Activated CD4-positive, CD25-positive, alpha-beta regulatory T cell treated with anti-CD3 and anti-CD28 coated beads, Interleukin-2, amount 50 U/mL, for 16 hours (primary cell): ENCODE data around the gene ATP2B1.

Experiments
- DNase-seq: peaks from one replicate; pipeline ENCODE4 v3.0.0-alpha.2; 2020; ENCODE audit warnings: low read depth, low spot score

ATP2B1 gene

DNA sequence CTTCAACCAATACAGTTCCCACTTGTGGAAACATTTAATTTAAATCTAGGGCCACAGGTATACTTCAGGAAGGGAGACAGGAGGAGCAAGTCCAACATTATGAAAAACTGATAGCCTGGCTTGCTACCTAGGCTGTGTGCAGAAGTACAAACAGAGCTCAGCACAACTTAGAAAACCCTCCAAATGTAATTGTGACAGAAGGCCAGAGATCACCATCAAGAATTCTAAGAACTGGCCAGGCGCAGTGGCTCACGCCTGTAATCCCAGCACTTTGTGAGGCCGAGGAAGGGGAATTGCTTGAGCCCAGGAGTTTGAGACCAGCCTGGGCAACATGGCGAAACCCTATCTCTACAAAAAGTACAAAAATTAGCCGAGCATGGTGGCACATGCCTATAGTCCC lies 14.1 kb downstream of the ATP2B1 start:
- no peak for DNase-seq

DNA sequence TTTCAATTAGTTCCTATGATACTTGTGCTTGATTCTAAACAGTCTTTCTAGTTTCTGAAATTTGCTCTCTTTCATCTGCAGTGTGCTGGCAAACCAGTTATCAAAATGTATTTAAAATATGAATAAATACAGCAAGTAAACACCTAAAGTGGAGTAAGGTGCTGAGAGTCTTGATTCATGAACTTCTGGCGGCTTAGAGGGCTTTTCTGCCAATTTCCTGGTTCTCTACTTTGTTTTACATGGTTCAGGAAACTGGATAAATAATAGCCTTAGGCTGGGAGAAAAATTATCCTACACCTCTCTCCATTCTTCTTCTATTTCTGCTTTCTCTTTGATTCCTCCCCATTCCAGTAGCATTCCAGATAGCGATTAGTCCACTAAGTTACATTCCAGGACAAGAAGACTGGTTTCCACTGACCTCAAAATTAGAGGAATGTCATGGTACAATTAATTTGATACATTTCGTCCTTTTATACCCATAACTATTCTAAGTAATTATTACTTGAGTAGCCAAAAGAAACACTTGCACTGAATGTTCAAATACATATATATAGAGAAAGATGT lies 14.9 kb downstream of the ATP2B1 start:
- DNase-seq: no peak

DNA sequence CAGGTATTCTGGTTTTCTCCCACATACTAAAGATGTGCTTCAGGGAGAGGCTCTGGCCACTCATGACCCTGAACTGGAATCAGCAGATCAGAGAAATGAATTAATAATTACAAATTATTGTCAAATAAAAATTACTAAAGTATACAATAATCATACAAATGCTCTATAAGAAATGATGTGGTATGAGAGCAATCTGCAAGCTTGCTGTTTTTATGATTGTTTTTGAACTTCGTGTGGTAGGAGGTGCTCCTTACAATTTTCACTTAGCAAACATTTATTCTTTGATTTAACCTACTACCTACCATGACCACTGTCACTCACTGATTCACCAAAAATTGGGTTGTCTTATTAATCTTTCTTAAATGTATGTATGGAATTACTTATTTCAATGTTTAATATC lies 16.2 kb downstream of the ATP2B1 start:
- DNase-seq: no peak

DNA sequence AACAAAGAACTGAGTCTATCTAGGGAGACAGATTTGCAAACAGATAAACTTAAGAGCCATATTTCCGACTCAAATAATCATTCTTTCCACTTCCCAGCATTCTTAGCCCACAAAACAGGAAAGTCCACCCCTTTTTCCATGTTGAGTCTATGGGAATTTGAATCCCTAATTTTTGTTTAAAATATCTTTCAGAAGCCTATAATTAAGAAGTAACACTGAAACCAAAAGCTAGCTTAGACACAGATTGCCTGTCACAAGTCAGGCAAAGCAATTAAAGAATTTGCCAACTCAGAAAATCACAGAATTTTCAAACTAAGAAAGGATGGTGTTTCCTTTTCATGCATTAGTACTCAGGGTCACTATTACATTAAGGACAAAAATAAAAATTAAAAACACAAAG lies 17.0 kb downstream of the ATP2B1 start:
- no peak for DNase-seq

DNA sequence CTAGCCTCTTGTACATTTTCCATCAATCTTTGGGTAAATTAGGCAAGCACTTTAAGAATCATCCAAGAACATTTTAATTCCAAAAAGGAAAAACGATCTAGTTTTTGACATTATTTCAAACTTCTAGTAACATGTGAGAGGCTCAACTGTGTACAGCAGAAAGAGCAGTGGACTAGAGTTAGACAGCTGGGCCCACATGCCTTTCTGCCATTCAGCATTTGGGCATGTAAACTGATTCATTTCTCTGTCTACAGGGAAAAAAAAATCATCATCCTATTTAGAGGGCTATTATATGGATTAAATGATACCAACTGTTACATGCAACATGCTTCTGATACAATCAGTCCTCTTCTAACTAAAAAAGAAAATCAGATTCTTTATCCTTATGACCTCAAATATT lies 17.7 kb downstream of the ATP2B1 start:
- DNase-seq: no peak

DNA sequence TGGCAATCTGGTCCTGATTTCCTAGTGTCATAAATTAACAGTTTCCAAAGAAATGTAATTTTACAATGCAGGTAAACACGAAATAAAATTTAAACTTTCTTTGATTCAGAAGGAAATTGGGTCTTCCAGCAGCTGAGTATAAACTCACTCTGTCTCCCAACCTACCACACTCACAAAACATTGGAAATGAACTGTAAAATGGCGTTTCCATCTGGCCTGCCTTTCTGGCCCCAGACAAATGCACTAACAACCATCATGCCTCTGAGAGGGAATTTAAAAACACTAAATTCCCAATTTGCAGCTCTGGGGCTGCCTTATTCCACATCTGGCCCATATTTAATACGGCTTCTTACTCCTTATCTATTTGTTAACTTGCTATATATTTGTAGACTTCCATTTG lies 19.3 kb downstream of the ATP2B1 start:
- no peak for DNase-seq

DNA sequence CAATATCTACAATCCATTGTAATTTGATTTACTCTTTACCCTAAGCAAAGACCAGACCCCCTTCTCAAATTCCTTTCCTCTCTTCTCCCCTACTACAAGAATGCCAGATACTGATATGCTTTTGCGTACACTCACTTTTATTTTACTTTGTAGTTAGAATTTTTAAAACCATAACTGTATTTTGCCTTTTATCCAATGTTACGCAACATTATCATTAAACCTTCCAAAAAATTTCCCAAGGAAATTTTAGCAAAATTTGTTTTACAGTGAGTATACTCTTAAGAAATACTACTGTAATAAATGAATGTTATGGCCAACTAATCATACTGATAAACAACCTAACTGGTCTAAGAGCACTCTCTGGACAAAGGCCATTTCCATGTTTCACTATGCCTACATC lies 22.3 kb downstream of the ATP2B1 start:
- no peak for DNase-seq

DNA sequence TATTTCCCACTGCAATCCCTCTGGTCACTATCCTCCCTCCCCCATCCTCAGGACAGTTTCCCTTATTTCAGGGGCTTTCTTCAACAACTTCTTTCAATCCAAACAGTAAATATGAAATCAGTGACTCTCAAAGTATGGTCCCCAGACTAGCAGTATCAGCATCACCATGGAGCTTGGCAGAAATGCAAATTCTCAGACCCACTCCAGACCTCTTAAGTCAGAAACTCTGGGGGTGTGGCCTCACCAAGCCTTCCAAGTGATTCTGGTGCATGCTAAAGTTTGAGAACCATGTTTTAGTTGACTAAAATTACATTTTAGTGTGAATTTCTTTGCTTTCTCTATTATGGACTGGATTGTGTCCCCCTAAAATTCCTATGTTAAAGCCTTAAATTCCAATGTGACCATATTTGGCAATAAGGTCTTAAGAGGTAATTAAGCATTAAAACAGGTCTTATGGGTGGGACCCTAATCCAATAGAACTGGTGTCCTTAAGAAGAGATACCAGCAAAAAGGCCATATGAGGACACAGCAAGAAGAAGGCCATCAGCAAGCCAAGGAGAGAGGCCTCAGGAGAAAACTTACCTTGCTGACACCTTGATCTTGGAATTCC lies 23.2 kb downstream of the ATP2B1 start:
- DNase-seq: no peak

DNA sequence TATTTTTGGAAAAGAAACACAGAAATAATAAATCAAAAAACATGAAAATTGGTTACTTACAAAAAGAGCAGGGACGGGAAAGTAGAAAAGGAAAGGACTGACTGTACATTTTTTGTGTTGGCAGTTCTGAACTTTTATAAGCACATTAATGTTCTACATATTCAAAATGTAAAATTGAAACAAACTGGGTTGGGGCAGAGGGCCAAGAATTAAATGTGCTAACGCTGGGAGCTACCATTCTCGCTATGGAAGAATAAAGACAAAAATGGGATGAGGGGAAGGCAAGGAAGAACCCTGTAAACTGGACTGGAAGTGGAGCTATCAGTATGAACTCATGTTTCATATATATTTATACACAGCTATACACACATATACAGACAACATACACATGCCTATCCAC lies 24.5 kb downstream of the ATP2B1 start:
- DNase-seq: no peak

DNA sequence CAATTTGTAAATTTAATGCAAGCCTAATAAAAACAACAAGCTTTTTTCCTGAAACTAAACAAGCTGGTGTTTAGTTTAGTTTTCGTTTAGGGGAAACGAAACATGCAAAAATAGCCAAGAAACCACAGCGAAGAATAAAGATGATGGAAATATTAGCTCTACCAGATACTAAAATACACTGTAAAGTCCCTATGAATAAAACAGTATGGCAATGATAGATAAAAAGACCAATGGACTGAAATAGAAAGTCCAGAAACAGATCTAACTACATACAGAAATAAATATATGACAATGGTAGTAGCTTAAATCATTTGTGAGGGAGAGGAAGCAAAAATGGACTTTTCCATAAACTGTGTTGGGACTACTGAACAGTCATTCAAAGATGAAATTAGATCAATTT lies 26.4 kb downstream of the ATP2B1 start:
- DNase-seq: no peak

DNA sequence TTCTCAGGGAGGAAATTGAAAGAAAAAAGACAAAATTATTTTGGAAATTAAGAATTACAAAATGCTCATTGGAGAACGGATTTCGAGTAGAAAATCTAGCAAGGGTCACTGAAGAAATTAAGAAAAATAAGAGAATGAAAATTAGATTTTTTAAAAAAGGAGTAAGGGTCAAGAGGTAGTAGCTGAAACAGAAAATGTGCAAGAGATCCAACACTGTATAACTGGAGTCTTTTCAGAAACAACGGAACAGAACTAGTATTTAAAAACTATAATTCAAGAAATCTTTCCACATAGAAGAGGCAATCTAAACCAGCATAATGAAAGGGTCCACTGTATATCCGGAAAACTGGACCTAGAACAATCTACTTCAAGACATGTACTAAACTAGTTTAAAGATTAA lies 28.2 kb downstream of the ATP2B1 start:
- DNase-seq: no peak

DNA sequence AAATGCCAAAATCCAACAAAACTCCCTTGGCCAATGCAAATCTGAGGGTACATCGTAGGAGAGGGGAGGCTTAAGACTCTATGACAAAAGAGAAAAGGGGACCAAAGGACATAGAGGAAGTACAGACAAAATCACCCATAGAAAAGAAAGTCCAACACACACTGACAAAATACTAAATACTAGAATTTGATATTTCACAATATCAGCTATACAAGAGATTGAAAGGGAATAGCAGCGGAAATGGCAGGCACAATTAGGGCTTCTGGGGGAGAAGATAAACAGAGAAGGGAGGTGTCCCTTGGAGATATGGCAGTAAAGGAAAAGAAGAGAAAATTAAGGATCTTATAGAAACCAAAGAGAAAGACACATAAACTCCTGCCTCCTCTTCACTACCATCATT lies 29.0 kb downstream of the ATP2B1 start:
- DNase-seq: no peak

DNA sequence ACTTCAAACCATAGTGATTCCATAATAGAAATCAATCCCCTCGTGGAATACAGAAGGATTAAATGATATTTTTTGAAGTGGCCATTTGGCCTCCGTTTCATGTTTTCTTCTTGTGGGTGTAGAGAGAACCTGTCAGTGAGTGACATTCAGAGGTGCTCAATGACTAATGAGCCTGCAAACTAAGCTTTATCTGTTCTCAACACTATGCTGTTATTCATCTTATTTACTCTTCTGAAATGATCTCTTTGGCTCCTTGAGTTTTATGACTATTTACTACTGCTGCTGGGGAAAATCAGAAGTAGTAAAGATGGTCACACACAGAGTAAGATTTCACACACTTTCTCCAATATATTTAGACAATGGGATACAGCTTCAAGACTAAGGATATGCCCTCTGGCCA lies 30.4 kb downstream of the ATP2B1 start:
- no peak for DNase-seq

DNA sequence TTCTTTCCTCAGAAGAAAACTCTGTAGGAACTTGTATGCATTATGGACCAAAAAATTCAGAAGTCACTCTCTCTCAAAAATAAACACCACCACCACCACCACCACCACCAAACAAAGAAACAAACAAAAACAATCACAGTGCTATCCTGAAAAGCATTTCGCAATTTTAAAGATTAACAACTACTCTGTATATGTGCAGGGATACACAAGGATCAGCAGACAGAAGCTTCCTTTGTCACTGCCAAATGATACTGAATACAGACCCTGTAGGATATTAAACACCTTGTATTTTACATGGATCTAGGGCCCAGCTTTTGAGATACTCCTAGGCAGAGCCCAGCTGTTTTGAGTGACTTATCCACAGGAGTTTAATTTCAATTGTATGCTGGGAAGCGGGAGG lies 31.7 kb downstream of the ATP2B1 start:
- no peak for DNase-seq

DNA sequence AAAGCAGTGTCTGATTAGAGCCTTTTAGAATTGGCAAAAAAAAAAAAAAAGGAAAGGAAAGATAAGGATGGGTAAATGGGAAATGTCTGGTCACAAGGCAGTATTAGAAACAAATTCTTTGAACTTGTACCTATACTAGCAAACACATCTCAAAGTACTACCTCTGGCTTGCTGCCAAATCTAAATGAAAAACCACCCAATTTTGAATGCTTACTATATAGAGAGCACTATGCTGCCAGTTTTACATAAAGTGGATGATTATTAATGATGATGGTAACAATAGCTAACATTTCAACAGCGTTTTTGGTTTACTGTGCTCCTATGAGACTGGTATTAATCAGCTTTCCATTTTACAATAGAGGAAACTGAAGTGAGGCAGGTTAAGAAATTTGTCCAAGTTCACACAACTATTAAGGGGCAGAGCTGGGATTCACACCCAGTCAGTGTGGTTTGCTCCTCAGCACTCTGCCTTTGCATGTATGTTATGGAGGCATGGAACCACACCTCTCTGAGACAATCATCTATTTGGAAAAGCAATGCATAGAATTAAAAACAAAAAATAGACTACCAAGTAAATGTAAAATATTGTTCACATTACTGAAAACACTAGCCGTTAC lies 34.2 kb downstream of the ATP2B1 start:
- no peak for DNase-seq

DNA sequence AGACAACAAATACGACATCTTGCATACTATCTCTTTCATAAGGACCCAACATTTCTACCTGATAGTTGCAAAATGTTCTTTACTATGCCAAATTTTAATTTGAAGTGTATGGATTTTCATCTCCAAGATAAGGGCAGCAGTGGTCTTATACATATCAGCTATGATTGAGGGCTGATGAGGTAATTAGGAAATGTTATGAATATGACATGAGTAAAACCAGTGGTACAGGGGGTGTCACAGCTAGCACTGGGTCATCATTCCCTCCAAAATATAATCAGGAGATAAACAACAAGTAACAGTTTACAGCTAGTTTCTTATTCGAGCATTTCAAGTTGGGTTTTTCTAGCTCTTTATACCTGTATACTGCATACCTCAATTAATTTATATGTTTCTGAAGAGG lies 35.0 kb downstream of the ATP2B1 start:
- no peak for DNase-seq

DNA sequence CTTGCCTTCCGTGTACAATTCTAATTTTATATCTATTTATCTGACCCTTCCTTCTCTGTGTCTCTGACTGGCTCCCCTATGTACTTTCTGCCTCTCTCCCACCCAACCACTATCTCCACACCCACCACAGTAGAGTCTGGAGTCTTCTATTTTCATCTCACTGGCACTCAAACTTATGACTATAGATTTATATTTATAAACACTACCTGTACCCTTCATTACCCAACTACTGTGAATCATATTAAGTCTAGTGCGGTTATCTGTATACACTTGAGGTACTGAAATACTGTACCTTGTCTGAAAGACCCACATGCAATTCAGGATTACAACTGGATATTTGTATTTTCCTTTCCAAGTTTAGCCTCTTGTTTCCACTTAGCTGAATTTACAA lies 36.1 kb downstream of the ATP2B1 start:
- no peak for DNase-seq

DNA sequence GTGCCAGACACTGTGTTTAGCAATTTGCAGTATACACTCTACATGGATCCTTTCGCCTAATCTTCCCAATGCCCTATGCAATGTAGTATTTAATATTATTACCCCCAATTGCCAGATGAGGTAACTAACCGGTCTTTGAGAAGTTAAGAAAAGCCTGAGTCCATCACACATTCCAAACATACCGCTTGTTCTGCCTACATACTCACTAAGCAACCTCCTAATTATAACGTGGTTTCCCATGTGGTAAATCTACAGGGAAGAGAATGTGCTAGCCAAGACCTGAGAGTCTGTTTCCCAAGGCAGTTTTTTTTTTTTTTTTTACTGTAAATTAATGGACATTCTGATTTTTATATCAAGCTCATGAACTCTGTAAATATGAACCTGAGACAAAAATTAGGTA lies 37.2 kb downstream of the ATP2B1 start:
- DNase-seq: no peak

DNA sequence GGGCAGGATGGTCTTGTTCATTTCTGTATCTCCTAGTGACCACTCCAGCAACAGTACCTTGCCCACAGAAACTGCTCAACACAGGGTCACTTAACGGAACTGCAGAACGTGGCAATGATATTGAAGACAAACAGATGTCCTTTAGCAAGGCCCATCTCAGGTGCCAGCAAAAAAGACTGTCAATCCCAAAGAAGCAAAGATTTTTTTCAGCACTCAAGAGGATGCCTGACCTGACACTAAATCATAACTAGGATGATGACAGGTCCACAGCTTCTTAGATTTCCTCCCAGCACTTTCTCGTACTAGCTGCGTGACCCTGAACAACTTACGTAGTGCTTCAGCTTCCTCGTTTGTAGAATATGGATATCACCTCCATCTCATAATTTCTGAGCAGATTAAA lies 39.4 kb downstream of the ATP2B1 start:
- no peak for DNase-seq

DNA sequence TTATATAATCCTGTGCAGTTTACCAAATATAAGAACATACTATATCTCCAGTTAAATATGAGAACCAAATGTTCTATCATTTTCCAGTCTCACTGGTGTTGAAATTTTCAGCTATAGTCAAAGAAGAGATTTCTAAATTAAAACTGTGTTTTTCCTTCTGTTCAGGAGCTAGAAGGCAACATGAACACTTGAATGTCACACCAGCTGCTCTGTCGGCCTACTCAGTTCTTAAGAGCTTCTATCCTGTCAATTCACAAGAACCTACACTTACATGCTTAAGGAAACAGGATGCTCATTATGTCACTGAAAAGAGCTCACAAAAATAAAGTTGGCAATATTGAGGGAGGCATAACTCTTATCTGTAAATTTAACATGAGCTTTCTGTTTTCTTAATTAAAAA lies 43.1 kb downstream of the ATP2B1 start:
- no peak for DNase-seq

DNA sequence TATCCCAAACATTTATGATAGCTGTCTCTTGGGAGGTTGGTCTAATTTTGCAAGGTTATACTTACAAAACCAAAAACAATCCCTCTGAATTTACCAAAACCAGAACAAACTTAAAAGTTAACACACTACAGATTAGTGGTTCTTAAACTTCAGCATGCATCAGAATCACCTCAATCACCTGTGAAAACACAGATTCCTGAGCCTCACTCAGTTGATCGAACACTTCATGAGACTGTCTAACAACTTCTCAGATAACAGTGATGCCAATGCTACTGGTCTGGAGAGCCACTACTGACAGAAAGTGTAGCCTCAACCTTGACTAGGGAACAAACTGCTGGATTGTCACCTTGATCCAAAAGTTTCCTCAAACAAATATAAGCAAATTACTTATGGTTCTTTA lies 44.2 kb downstream of the ATP2B1 start:
- DNase-seq: no peak

DNA sequence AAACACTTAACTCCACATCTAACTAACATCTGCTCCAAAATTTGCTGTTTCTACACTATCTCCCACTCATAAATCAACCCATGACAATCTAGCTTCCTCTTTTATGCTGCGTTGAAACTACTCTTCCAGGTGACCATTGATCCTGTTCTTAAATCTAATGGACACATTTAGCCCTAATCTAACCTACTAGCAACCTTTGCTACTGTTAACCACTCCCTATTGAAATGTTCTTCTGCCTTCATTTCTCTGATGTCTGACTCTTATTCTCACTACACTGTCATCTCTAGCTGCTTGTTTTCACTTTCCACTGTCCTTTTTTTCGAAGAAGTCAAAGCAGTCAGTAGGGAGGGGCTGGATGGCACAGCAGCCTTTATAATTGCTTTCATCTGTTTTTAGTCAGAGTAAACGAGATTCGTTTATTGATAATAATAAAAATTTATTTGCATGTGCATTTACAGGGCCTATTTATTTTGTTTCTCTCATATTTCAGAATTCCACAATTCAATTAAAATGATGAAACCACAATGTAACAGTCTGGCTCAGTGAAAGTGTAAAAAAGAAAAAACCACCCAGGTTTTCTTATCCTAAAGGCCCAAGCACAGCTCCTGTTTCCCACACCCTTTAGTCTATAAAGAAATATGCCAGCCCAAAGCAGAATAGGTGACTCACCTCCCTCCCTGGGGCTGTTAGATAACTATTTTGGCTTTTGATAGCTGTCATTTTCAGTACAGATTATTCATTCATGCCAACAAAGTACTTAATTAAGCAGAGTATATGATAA lies 44.9 kb downstream of the ATP2B1 start:
- no peak for DNase-seq

DNA sequence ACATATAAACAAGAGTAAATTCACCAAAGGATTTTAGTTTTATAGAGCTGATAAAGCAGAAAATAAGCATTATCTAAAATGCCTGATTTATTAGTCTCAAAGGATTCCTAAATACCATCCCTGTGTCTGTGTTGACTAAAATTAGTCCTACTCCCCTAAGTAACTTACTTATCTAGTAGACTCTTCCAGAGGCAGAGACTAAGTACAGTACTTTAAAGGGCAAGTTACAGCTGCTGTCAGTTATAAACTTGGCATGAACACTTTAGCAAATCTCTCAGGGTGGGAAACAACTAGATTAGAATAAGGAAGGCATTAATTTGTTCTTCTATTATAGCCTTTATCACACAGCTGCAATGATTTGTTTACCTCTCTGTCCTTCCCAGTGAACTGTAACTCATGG lies 46.0 kb downstream of the ATP2B1 start:
- no peak for DNase-seq
